HCT116 (cell line): Measurements from ENCODE around the gene GMNN.

Experiments
- POLR2A ChIP-seq: IDR thresholded peaks from 2 replicates; pipeline ENCODE4 v1.7.0; 2011; ENCODE audit warnings: borderline replicate concordance; ENCODE audit not compliant: insufficient read depth, insufficient read length; ENCODE audit errors: extremely low read depth
- YY1 ChIP-seq: IDR thresholded peaks from 2 replicates; pipeline ENCODE4 v1.6.1; 2011; ENCODE audit warnings: low read length, low read depth, moderate library complexity, mild to moderate bottlenecking; ENCODE audit not compliant: insufficient replicate concordance; ENCODE audit errors: extremely low read depth
- TF ChIP-seq, protein P1 (sequence below), 3 experiments: fragments of 200-600 bp in 1 of 3; sonication (generic) in 1 of 3; IDR thresholded peaks in 2 of 3; conservative IDR thresholded peaks in 1 of 3; 2 replicates each; pipeline ENCODE4 v1.5.1; 2012 to 2017; ENCODE audit warnings: low read depth in 2 of 3, low read length in 2 of 3, antibody characterized with exemption in 1 of 3, borderline replicate concordance in 1 of 3, control low read depth in 1 of 3, mild to moderate bottlenecking in 1 of 3, mixed read lengths in 1 of 3, mixed run types in 1 of 3, moderate library complexity in 1 of 3; ENCODE audit not compliant: insufficient read depth in 1 of 3

GRCh38 chr6:24795106-24795505, 20.4 kb downstream of the GMNN start:
- TF ChIP-seq, protein P1, sequence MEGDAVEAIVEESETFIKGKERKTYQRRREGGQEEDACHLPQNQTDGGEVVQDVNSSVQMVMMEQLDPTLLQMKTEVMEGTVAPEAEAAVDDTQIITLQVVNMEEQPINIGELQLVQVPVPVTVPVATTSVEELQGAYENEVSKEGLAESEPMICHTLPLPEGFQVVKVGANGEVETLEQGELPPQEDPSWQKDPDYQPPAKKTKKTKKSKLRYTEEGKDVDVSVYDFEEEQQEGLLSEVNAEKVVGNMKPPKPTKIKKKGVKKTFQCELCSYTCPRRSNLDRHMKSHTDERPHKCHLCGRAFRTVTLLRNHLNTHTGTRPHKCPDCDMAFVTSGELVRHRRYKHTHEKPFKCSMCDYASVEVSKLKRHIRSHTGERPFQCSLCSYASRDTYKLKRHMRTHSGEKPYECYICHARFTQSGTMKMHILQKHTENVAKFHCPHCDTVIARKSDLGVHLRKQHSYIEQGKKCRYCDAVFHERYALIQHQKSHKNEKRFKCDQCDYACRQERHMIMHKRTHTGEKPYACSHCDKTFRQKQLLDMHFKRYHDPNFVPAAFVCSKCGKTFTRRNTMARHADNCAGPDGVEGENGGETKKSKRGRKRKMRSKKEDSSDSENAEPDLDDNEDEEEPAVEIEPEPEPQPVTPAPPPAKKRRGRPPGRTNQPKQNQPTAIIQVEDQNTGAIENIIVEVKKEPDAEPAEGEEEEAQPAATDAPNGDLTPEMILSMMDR (IDR thresholded peaks at IDR 0.05 in 2 of 3, conservative IDR thresholded peaks at IDR 0.05 in 1 of 3; ENCODE audit: borderline replicate concordance in 1 of 3, insufficient read depth in 1 of 3, low read depth in 2 of 3, low read length in 2 of 3): no peak
- TF ChIP-seq POLR2A (no peak), YY1 (no peak)
